Astrocyte of the spinal cord (primary cell): Measurements from ENCODE around the gene FAM135A.

ENCODE experiments used
- DNase-seq: peaks from one replicate; pipeline ENCODE4 v3.0.0; 2011; ENCODE audit warnings: low read depth, low spot score
- H3K4me3 ChIP-seq: 2 replicates; pipeline ENCODE4 v1.5.1; 2011; ENCODE audit warnings: low read depth, mild to moderate bottlenecking, low read length, moderate library complexity
- CTCF ChIP-seq: IDR thresholded peaks from 2 replicates; pipeline ENCODE4 v1.5.1; 2012; ENCODE audit warnings: low read depth, mild to moderate bottlenecking, low read length, inconsistent platforms
- in situ Hi-C: cut with HindIII; loops from 2 replicates; pipeline ENCODE4 v1.10.0; 2017; ENCODE audit warnings: low sequenced_read_pairs

FAM135A gene

GRCh38 chr6:70375882-70376281 lies 37.4 kb upstream of the FAM135A start:
- peak; percentile 34 for TF ChIP-seq CTCF
- no peak overlapping the region for H3K4me3 ChIP-seq
- DNase-seq = no peak
- in situ Hi-C loops = no loop called here

GRCh38 chr6:70376628-70377027 lies 36.7 kb upstream of the FAM135A start:
- TF ChIP-seq CTCF = no peak
- H3K4me3 ChIP-seq = no peak overlapping the region
- in situ Hi-C loops = no loop called here
- DNase-seq = no peak

DNA sequence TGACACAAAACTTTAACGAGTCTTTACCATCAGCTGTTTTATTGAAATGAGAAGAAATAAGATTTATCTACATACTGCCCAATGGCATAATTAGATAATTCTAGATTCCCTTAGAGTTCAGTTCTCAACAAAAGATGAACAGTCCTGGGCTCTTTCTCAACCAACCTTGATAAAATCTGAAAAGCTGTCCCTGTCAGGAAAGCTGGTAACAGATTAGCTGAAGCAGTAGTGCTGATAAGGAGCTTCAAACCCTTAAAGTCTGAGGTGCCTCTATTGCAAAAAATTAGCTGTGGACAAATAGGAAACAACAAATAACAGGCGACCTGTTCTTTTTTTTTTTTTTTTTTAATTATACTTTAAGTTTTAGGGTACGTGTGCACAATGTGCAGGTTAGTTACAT lies 35.9 kb upstream of the FAM135A start:
- TF ChIP-seq CTCF = no peak
- DNase-seq = no peak
- in situ Hi-C loops = no loop called here
- H3K4me3 ChIP-seq = no peak overlapping the region

GRCh38 chr6:70379473-70380013 lies 33.8 kb upstream of the FAM135A start:
- in situ Hi-C loops = no loop called here
- H3K4me3 ChIP-seq = no peak overlapping the region
- TF ChIP-seq CTCF = no peak
- no peak for DNase-seq

- H3K4me3 ChIP-seq = no peak overlapping the region
- no peak for TF ChIP-seq CTCF
- in situ Hi-C loops = no loop called here
- DNase-seq = no peak
Measured at GRCh38 chr6:70380252-70380651, 33.1 kb upstream of the FAM135A start.

DNA sequence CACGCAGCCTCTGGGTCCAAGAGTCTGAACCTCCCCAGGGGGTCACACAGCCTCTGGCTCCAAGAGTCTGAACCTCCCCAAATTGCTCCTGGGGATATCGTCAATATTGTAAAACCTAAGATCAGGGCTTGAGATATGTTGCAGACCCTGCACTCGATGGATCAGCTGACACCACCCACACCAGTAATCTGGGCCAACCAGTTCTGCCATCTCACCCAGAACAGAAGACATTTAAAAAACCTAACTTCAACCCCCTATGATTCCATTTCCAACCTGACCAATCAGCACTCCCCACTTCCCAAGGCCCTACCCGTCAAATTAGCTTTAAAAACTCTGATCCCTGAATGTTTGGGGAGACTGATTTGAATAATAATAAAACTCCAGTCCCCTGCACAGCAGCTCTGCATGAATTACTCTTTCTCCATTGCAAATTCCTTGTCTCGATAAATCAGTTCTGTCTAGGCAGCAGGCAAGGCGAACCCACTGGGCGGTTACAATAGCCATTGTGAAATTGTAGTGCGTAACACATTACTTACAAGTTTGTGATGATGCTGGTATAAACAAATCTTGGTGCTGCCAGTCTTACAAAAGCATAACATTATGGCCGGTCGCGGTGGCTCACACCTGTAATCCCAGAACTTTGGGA lies 32.4 kb upstream of the FAM135A start:
- no peak for TF ChIP-seq CTCF
- no peak for DNase-seq
- in situ Hi-C loops = no loop called here

More for the DNA sequence above, 32.4 kb upstream of the FAM135A start:
- H3K4me3 ChIP-seq = no peak overlapping the region
